IMR-90 (cell line): ENCODE results near the gene FLT3LG. TPM values are rescaled to one million over a fixed set of nuclear protein-coding genes. Genes with fewer than 3 reads are reported as not detected.

Source experiments
- ATAC-seq: fragments of 200-7000 bp; cut with Tn5 transposase; 2 replicates; pipeline ENCODE4 v1.9.1; 2020; ENCODE audit warnings: low read depth, mild to moderate bottlenecking, moderate library complexity
- BruUV-seq: library from RNA; stranded (reverse); fragments of 400-500 nt; replicated peaks from 2 replicates; lab custom pipeline; 2021; lab: Mats Ljungman, UMichigan
- CTCF ChIA-PET: fragments of 300-600 bp; formaldehyde crosslinking; extraction: SDS; loops from one replicate; lab custom pipeline; 2021; ENCODE audit warnings: antibody characterized with exemption; lab: Yijun Ruan, JAX
- POLR2A ChIA-PET: fragments of 300-600 bp; sonication (Branson Sonifier 250); formaldehyde crosslinking; loops from one replicate; lab custom pipeline; 2022; ENCODE audit warnings: antibody characterized with exemption; ENCODE audit not compliant: unreplicated experiment; lab: Charles Lee
- DNase-seq: peaks from one replicate; pipeline ENCODE4 v3.0.0; 2013
- H2AFZ ChIP-seq: replicated peaks from 2 replicates; pipeline ENCODE3; 2013; ENCODE audit warnings: low read length, mild to moderate bottlenecking; ENCODE audit not compliant: poor library complexity
- H2AK5ac ChIP-seq: 2 replicates; pipeline ENCODE4 v1.6.1; 2013; ENCODE audit warnings: low read depth, low read length, inconsistent platforms
- H2AK9ac ChIP-seq: replicated peaks from 2 replicates; pipeline ENCODE3; 2013; ENCODE audit warnings: mild to moderate bottlenecking, low read depth, low read length, moderate library complexity; ENCODE audit not compliant: poor library complexity
- H2BK120ac ChIP-seq: 2 replicates; pipeline ENCODE4 v1.6.1; 2013; ENCODE audit warnings: low read depth, low read length, inconsistent platforms
- H2BK15ac ChIP-seq: 3 replicates; pipeline ENCODE4 v1.6.1; 2013; ENCODE audit warnings: low read depth, low read length, inconsistent platforms
- H2BK20ac ChIP-seq: 2 replicates; pipeline ENCODE4 v1.6.1; 2013; ENCODE audit warnings: low read depth, mild to moderate bottlenecking, inconsistent platforms, low read length, moderate library complexity
- H2BK5ac ChIP-seq: 2 replicates; pipeline ENCODE4 v1.6.1; 2013; ENCODE audit warnings: mild to moderate bottlenecking, low read depth, low read length, inconsistent platforms; ENCODE audit not compliant: poor library complexity, severe bottlenecking
- H3K14ac ChIP-seq: replicated peaks from 2 replicates; pipeline ENCODE4 v1.6.1; 2013; ENCODE audit warnings: low read depth, low read length, inconsistent platforms
- H3K18ac ChIP-seq: 2 replicates; pipeline ENCODE4 v1.6.1; 2013; ENCODE audit warnings: low read depth, low read length, control low read depth
- H3K23ac ChIP-seq: 2 replicates; pipeline ENCODE4 v1.6.1; 2013; ENCODE audit warnings: low read depth, low read length, inconsistent platforms
- H3K27ac ChIP-seq: 2 replicates; pipeline ENCODE4 v1.5.1; 2013; ENCODE audit warnings: mild to moderate bottlenecking, control low read depth, low read length; ENCODE audit not compliant: insufficient read depth
- H3K27me3 ChIP-seq: 2 replicates; pipeline ENCODE4 v1.6.1; 2013; ENCODE audit warnings: low read length; ENCODE audit not compliant: control insufficient read depth, insufficient read depth
- H3K36me3 ChIP-seq: 2 replicates; pipeline ENCODE4 v1.6.1; 2013; ENCODE audit warnings: low read length, mixed read lengths; ENCODE audit not compliant: control insufficient read depth, insufficient read depth
- H3K4ac ChIP-seq: 2 replicates; pipeline ENCODE4 v1.6.1; 2013; ENCODE audit warnings: low read depth, low read length, inconsistent platforms
- H3K4me1 ChIP-seq: 2 replicates; pipeline ENCODE4 v1.6.1; 2013; ENCODE audit warnings: low read length, mixed read lengths; ENCODE audit not compliant: control insufficient read depth, insufficient read depth
- H3K4me2 ChIP-seq: 2 replicates; pipeline ENCODE4 v1.6.1; 2013; ENCODE audit warnings: low read depth, mild to moderate bottlenecking, control low read depth, low read length, moderate library complexity
- H3K4me3 ChIP-seq: 2 replicates; pipeline ENCODE4 v1.5.1; 2013; ENCODE audit warnings: low read depth, mild to moderate bottlenecking, control low read depth, low read length, moderate library complexity; ENCODE audit not compliant: insufficient read depth
- H3K56ac ChIP-seq: 2 replicates; pipeline ENCODE4 v1.6.1; 2013; ENCODE audit warnings: low read length, inconsistent platforms; ENCODE audit not compliant: insufficient read depth; ENCODE audit errors: extremely low read depth
- H3K79me1 ChIP-seq, 2 experiments: 2 replicates each; pipeline ENCODE4 v1.6.1; 2013; ENCODE audit warnings: low read length in 2 of 2, inconsistent platforms in 1 of 2, low read depth in 1 of 2
- H3K9ac ChIP-seq: 2 replicates; pipeline ENCODE4 v1.6.1; 2013; ENCODE audit warnings: low read depth, low read length, control low read depth
- H3K9me1 ChIP-seq: 2 replicates; pipeline ENCODE4 v1.6.1; 2013; ENCODE audit warnings: low read length, inconsistent platforms; ENCODE audit not compliant: insufficient read depth
- H3K9me3 ChIP-seq: 2 replicates; pipeline ENCODE4 v1.6.1; 2013; ENCODE audit warnings: low read length; ENCODE audit not compliant: control insufficient read depth, insufficient read depth
- H4K20me1 ChIP-seq: 2 replicates; pipeline ENCODE4 v1.6.1; 2013; ENCODE audit warnings: low read length, inconsistent platforms; ENCODE audit not compliant: insufficient read depth
- H4K5ac ChIP-seq: 2 replicates; pipeline ENCODE4 v1.6.1; 2013; ENCODE audit warnings: mild to moderate bottlenecking, low read depth, low read length, control low read depth
- H4K8ac ChIP-seq, 2 experiments: 2 replicates each; pipeline ENCODE4 v1.6.1; 2013; ENCODE audit warnings: low read depth in 2 of 2, low read length in 2 of 2, control low read depth in 1 of 2, inconsistent platforms in 1 of 2
- H4K91ac ChIP-seq: 2 replicates; pipeline ENCODE4 v1.6.1; 2013; ENCODE audit warnings: low read depth, low read length, inconsistent platforms; ENCODE audit not compliant: insufficient read depth
- CEBPB ChIP-seq: IDR thresholded peaks from 2 replicates; pipeline ENCODE4 v1.6.1; 2012; ENCODE audit warnings: low read depth, low read length, improper control_type of control experiment
- MXI1 ChIP-seq: IDR thresholded peaks from 2 replicates; pipeline ENCODE4 v1.6.1; 2012; ENCODE audit warnings: low read depth, mild to moderate bottlenecking, low read length, moderate library complexity, borderline replicate concordance
- POLR2A ChIP-seq: IDR thresholded peaks from 2 replicates; pipeline ENCODE4 v1.6.1; 2012; ENCODE audit warnings: mild to moderate bottlenecking, low read depth, low read length
- RAD21 ChIP-seq: IDR thresholded peaks from 2 replicates; pipeline ENCODE4 v1.6.1; 2012; ENCODE audit warnings: low read length, improper control_type of control experiment
- SMC3 ChIP-seq: fragments of 150-350 bp; IDR thresholded peaks from 2 replicates; pipeline ENCODE4 v1.6.1; 2016; ENCODE audit warnings: low read depth, mild to moderate bottlenecking, antibody characterized with exemption, low read length, moderate library complexity
- WGBS, 2 experiments: methylation state at CpG; one replicate each; pipeline versions ENCODE4 v1.1.5 to v1.1.7; 2013; ENCODE audit warnings: missing lambda C conversion rate in 2 of 2; ENCODE audit not compliant: insufficient read length in 1 of 2; ENCODE audit errors: extremely low coverage in 2 of 2; 5-methylcytosine and 5-hydroxymethylcytosine counted together
- dilution Hi-C: fragments of 300-500 bp; cut with HindIII; formaldehyde crosslinking; loops from one replicate; pipeline ENCODE4 v1.14.3; 2018; ENCODE audit warnings: low sequenced_read_pairs; ENCODE audit not compliant: unreplicated experiment
- in situ Hi-C: fragments of 300-500 bp; cut with MboI; formaldehyde crosslinking; loops from 3 replicates; pipeline ENCODE4 v1.14.3; 2019; ENCODE audit warnings: low sequenced_read_pairs, inconsistent platforms, mixed read lengths
- intact Hi-C: fragments of 100-400 bp; cut with micrococcal nuclease; formaldehyde crosslinking; loops from 2 replicates; pipeline ENCODE4 v1.10.0; 2022
- polyA plus RNA-seq, 3 experiments: library from polyadenylated mRNA; depleted of rRNA; stranded (reverse); fragments of >200 nt; gene quantifications; 2 replicates each; pipeline ENCODE4 v1.2.3, GENCODE V29; 2012; ENCODE audit warnings: low replicate concordance in 1 of 3
- total RNA-seq: library from RNA; depleted of rRNA; stranded (reverse); fragments of >200 nt; gene quantifications from 2 replicates; pipeline ENCODE4 v1.2.3, GENCODE V29; 2012
- TF ChIP-seq, protein P1 (sequence below): conservative IDR thresholded peaks from 2 replicates; pipeline ENCODE4 v1.5.1; 2012; ENCODE audit warnings: mild to moderate bottlenecking, low read depth, low read length, improper control_type of control experiment

Gene FLT3LG
- total and polyA plus RNA-seq, 2 of the 4 experiments (the other 2 are of a cell fraction) = 0.90 to 8.3 TPM

GRCh38 chr19:49506575-49507105 lies 32.6 kb downstream of the FLT3LG start:
- no peaks in the 10 kb centered on the region for H3K36me3 ChIP-seq
- H3K9me1 ChIP-seq = no peaks in the 10 kb centered on the region
- TF ChIP-seq MXI1 (no peak), RAD21 (peak; percentile 78), CEBPB (0 out of 2 replicates have a peak, but pooled peaks have one; percentile 13), POLR2A (no peak), SMC3 (peak; percentile 49)
- TF ChIP-seq, protein P1, sequence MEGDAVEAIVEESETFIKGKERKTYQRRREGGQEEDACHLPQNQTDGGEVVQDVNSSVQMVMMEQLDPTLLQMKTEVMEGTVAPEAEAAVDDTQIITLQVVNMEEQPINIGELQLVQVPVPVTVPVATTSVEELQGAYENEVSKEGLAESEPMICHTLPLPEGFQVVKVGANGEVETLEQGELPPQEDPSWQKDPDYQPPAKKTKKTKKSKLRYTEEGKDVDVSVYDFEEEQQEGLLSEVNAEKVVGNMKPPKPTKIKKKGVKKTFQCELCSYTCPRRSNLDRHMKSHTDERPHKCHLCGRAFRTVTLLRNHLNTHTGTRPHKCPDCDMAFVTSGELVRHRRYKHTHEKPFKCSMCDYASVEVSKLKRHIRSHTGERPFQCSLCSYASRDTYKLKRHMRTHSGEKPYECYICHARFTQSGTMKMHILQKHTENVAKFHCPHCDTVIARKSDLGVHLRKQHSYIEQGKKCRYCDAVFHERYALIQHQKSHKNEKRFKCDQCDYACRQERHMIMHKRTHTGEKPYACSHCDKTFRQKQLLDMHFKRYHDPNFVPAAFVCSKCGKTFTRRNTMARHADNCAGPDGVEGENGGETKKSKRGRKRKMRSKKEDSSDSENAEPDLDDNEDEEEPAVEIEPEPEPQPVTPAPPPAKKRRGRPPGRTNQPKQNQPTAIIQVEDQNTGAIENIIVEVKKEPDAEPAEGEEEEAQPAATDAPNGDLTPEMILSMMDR = peak; percentile 64
- no peak overlapping the region for H3K4ac ChIP-seq
- no peaks in the 10 kb centered on the region for H3K27me3 ChIP-seq
- H3K27ac ChIP-seq = no peak overlapping the region
- no peak overlapping the region for H3K56ac ChIP-seq
- H2AFZ ChIP-seq = peak overlapping the region; percentile 3
- in situ Hi-C loops (no loop called here), dilution Hi-C loops (no loop called here), intact Hi-C loops (no loop called here)
- H3K14ac ChIP-seq = no peak overlapping the region
- ATAC-seq (peak; percentile 31; the same call in 1 of the 2 replicates), DNase-seq (no peak)
- H3K9ac ChIP-seq = no peak overlapping the region
- peak overlapping the region; percentile 88 for H2AK9ac ChIP-seq
- POLR2A ChIA-PET = no interaction called here
- no peak overlapping the region for H3K18ac ChIP-seq
- no peak overlapping the region for H2BK120ac ChIP-seq
- no peak overlapping the region for H4K5ac ChIP-seq
- peaks cover 3% of the 10 kb centered on the region; the same call in 1 of the 2 replicates for H3K4me1 ChIP-seq
- no peaks in the 10 kb centered on the region for H3K79me1 ChIP-seq
- H3K4me3 ChIP-seq = no peak overlapping the region
- H2BK5ac ChIP-seq = no peak overlapping the region
- H2BK15ac ChIP-seq = no peak overlapping the region
- CTCF ChIA-PET = interaction anchor here (0.6 kb wide), 1 partner anchor 40 kb away, joined by 4 read pairs; no protein-coding TSS in a partner anchor
- no peak overlapping the region for H3K4me2 ChIP-seq
- H3K9me3 ChIP-seq = no peaks in the 10 kb centered on the region
- WGBS, 2 experiments = 35% methylated on average over 3 of the region's 8 CpGs; no CpG with 5 or more reads in 1 of the 2 experiments
- no peak overlapping the region for H2BK20ac ChIP-seq
- H4K91ac ChIP-seq = no peak overlapping the region
- H4K20me1 ChIP-seq = no peaks in the 10 kb centered on the region
- H3K23ac ChIP-seq = no peak overlapping the region
- H2AK5ac ChIP-seq = no peak overlapping the region
- no TSS peak for BruUV-seq
- H4K8ac ChIP-seq = no peak overlapping the region
